Right atrium auricular region (tissue), 2 donors: ENCODE measurements around the gene DYRK2. TPM values are rescaled to one million over a fixed set of nuclear protein-coding genes. Genes with fewer than 3 reads are reported as not detected.

Experiments
- DNase-seq: peaks from one replicate; pipeline ENCODE4 v3.0.0-alpha.2; 2019; ENCODE audit warnings: low spot score
- H3K27ac ChIP-seq, 2 donors: fragments of 200-600 bp; sonication (generic); 1 replicate in 1 of 2; 2 replicates in 1 of 2; pipeline ENCODE4 v1.5.1; 2016 to 2019
- H3K27me3 ChIP-seq, 2 donors: fragments of 200-600 bp; sonication (generic); one replicate each; pipeline versions ENCODE4 v1.5.1 to v1.6.0; 2017 to 2019
- H3K36me3 ChIP-seq: fragments of 200-600 bp; sonication (generic); one replicate; pipeline ENCODE4 v1.5.1; 2016
- H3K4me1 ChIP-seq, 2 donors: fragments of 200-600 bp; sonication (generic); one replicate each; pipeline versions ENCODE4 v1.5.1 to v1.6.0; 2017 to 2019
- H3K4me3 ChIP-seq, 2 donors: fragments of 200-600 bp; sonication (generic); 1 replicate in 1 of 2; 2 replicates in 1 of 2; pipeline ENCODE4 v1.5.1; 2017 to 2019; ENCODE audit warnings: mild to moderate bottlenecking in 1 of 2, moderate library complexity in 1 of 2
- H3K9me3 ChIP-seq, 2 donors: fragments of 200-600 bp; sonication (generic); one replicate each; pipeline ENCODE4 v1.5.1; 2019
- CTCF ChIP-seq, 2 donors: fragments of 200-600 bp; sonication (generic); IDR thresholded peaks; one replicate each; pipeline ENCODE4 v1.5.1; 2019; ENCODE audit warnings: antibody characterized with exemption in 2 of 2
- total RNA-seq, 2 donors: library from RNA; depleted of rRNA; stranded (reverse); fragments of >200 nt; gene quantifications; one replicate each; pipeline ENCODE4 v1.1.0, GENCODE V29; 2016

DYRK2 gene
- total RNA-seq, 2 donors from 2014 or later: 55.1 to 86.6 TPM

- Histone ChIP-seq H3K36me3 (no peaks in the 10 kb centered on the region), H3K27me3 (no peaks in the 10 kb centered on the region), H3K4me1 (no peaks in the 10 kb centered on the region), H3K27ac (peak overlapping the region in 1 of 2 donors; percentile 13), H3K4me3 (no peak overlapping the region), H3K9me3 (no peaks in the 10 kb centered on the region)
- TF ChIP-seq CTCF (IDR thresholded peaks at IDR 0.05): no peak
- no peak for DNase-seq
These were observed 30.9 kb upstream of the DYRK2 start for GRCh38 chr12:67617629-67618028.

- H3K4me3 ChIP-seq: no peak overlapping the region
- DNase-seq: no peak
- no peaks in the 10 kb centered on the region for H3K36me3 ChIP-seq
- no peaks in the 10 kb centered on the region for H3K4me1 ChIP-seq
- no peak for TF ChIP-seq CTCF (IDR thresholded peaks at IDR 0.05)
- no peaks in the 10 kb centered on the region for H3K9me3 ChIP-seq
- no peaks in the 10 kb centered on the region for H3K27me3 ChIP-seq
- no peak overlapping the region for H3K27ac ChIP-seq
These were observed 30.2 kb upstream of the DYRK2 start for GRCh38 chr12:67618303-67618702.

GRCh38 chr12:67621112-67621511 is 27.4 kb upstream of the DYRK2 start:
- H3K27ac ChIP-seq: no peak overlapping the region
- no peak for TF ChIP-seq CTCF (IDR thresholded peaks at IDR 0.05)
- no peaks in the 10 kb centered on the region for H3K4me1 ChIP-seq

GRCh38 chr12:67621926-67622325 is 26.6 kb upstream of the DYRK2 start:
- TF ChIP-seq CTCF (IDR thresholded peaks at IDR 0.05): no peak
- Histone ChIP-seq H3K27ac (no peak overlapping the region), H3K27me3 (no peaks in the 10 kb centered on the region), H3K9me3 (no peaks in the 10 kb centered on the region), H3K36me3 (no peaks in the 10 kb centered on the region), H3K4me3 (no peak overlapping the region), H3K4me1 (no peaks in the 10 kb centered on the region)
- DNase-seq: no peak

More at GRCh38 chr12:67621112-67621511, 27.4 kb upstream of the DYRK2 start:
- no peaks in the 10 kb centered on the region for H3K36me3 ChIP-seq
- no peak overlapping the region for H3K4me3 ChIP-seq
- no peaks in the 10 kb centered on the region for H3K27me3 ChIP-seq
- no peaks in the 10 kb centered on the region for H3K9me3 ChIP-seq
- no peak for DNase-seq

GRCh38 chr12:67623259-67623658 is 25.3 kb upstream of the DYRK2 start:
- H3K4me1 ChIP-seq: no peaks in the 10 kb centered on the region
- H3K4me3 ChIP-seq: no peak overlapping the region
- no peak for DNase-seq
- H3K27me3 ChIP-seq: no peaks in the 10 kb centered on the region
- H3K9me3 ChIP-seq: no peaks in the 10 kb centered on the region
- no peaks in the 10 kb centered on the region for H3K36me3 ChIP-seq
- no peak overlapping the region for H3K27ac ChIP-seq
- no peak for TF ChIP-seq CTCF (IDR thresholded peaks at IDR 0.05)

- no peak for TF ChIP-seq CTCF (IDR thresholded peaks at IDR 0.05)
- no peaks in the 10 kb centered on the region for H3K27me3 ChIP-seq
- DNase-seq: no peak
- H3K36me3 ChIP-seq: no peaks in the 10 kb centered on the region
- no peak overlapping the region for H3K27ac ChIP-seq
- H3K9me3 ChIP-seq: no peaks in the 10 kb centered on the region
- H3K4me1 ChIP-seq: no peaks in the 10 kb centered on the region
- H3K4me3 ChIP-seq: no peak overlapping the region
These were observed 24.2 kb upstream of the DYRK2 start for GRCh38 chr12:67624355-67624754.
